Measurements from ENCODE around the gene ELP5.

The ELP5 gene

GRCh38 chr17:7290166-7290565 lies 38.2 kb downstream of the ELP5 start:
- DNase-seq: no peak

GRCh38 chr17:7290685-7291084 lies 38.7 kb downstream of the ELP5 start:
- DNase-seq: no peak

GRCh38 chr17:7292194-7292593 lies 40.2 kb downstream of the ELP5 start:
- no peak for DNase-seq

DNA sequence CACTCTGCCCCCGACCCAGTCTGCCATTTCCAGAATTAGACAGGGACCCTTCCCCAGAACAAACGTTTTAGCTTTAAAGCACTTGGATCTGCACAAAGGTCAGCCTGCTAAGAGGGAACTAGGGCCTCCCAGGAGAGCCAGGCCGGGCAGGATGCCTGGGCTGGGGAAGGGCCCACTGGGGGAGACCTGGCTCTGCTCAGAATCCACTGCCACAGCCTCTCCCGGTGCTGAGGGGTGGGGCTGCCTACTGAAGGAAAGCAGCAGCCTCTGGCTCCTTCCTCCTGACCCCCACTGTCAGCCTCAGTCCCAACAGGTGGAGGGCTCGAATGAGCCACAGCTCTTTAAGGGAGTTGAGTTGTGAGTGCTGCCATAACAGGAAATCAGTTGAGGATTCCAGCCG lies 40.7 kb downstream of the ELP5 start:
- no peak for DNase-seq

DNA sequence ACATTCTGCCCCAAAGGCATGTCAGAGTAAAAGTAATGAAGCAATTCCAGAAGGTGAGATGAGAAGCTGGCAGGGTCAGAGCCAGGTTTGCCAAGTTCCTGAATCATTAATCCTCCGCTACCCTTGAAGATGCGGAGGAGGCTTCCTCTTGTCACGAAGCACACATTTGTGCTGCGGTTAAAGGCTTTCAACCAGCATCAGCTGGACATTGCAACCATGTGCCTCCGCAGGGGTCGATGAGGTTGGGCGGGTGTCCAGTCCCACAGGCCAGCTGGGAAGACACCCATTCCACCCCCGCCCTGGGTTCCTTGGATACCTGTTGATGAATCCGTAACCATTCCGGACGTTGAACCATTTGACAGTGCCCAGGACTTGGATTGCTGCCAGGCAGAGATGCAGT lies 41.1 kb downstream of the ELP5 start:
- no peak for DNase-seq

DNA sequence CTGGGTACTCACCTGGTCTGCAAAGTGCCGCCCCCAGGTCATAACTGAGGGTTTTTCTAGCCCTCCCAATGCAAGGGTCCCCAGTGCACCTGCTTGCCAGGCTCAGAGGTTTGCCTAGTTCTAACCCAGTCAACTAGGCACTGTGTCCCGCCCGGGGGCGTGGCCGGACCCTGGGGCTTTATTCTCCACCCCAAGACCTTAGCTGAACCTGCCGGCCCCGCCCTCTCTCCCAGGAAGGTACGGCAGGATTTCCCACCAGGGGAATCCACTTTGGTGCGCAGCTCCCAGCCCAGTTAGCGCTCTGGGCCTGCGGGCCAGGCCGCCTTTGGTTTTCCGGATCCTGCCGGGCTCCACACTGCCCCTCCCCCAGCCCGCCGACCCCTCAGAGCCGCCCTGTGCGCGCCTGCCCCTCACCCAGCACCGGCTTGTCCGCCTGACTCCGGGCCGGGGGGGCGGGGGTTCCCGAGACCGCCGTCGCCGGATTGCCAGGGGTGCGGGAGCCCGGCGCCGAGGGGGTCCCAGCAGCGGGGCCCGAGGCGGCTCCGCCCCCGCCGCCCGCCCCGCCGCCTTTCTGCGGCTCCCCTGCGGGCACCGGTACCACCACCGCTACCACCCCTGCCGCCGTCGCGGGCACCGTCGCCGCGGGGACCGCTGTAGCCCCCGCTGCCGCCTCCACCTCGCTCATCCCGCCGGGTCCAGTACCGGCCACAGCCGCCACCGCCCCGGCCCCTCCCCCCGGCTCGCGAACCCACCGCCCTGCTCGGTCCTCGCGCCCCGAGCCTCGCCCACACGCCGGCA lies 42.0 kb downstream of the ELP5 start:
- no peak for DNase-seq

- peak; percentile 64 for DNase-seq
Measured at GRCh38 chr17:7294614-7295153, 42.7 kb downstream of the ELP5 start, which contains the start of gene YBX2. Gene YBX2, minus strand, starts transcription at chr17:7294639. Its CDS starts 139 bp downstream, at chr17:7294500.

DNA sequence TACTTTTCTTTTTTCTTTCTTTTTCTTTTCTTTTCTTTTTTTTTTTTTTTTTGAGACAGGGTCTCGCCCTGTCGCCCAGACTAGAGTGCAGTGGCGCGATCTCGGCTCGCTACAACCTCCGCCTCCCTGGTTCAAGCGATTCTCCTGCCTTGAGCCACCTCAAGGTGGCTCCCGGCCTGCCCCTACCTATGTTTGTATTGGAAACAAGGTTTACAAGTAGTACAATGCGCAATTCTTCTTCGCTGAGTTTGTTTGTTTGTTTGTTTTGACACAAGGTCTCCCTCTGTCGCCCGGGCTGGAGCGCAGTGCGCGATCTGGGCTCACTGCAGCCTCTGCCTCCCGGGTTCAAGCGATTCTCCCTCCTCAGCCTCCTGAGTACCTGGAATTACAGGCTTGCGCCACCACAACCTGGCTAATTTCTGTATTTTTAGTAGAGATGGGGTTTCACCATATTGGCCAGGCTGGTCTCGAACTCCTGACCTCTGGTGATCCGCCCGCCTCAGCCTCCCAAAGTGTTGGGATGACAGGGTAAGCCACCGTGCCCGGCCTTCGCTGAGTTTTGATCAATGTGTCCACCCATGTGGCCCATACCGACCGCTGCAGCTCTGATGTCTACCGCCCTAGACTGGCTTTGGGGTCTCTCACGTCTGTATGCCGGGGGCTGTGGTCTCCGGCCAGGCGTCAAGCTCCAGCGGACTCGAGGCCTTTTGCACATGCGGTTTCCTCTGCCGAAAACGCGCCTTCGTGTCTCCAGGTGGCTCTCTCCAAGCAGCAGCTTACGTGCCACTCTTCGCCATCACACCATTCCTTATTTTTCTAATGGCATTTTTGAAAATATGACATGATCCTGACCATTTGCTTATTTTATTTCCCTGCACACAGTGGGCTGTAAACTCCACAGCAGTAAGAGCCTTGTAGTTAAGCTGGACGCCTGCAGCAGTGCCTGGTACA lies 43.5 kb downstream of the ELP5 start:
- DNase-seq: no peak

DNA sequence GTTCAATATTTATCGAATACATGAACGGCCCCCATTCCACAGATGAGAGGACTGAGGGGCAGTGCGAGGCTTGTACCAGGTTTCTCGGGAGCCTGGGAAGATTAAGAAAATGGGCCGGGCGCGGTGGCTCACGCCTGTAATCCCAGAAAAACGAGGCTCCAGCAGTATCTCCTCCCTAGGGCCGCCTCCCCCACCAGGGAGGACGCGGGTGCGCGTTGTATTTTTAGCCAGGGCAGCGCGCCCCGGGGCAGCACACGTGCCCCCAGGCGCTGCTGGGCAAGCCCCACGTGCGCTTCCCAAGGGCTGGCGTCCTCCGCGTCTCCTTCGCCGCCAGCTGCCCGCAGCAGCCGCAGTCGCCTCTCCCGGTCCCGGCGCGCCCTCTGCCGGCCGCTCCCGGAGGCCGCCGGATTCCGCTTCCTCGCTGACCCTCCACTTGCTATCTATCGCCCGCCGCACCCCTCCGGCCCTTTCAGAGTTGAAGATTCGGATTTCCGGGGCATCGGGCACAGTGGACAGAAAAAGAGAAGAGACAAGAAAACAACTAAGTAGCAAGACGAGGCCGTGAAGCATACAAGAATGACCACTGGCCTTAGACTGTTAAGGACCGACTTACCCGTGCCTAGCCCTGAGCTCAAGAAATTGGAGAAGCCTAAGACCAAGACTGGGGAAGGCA lies 44.3 kb downstream of the ELP5 start:
- DNase-seq: peak; percentile 85

GRCh38 chr17:7304179-7304578 lies 52.2 kb downstream of the ELP5 start:
- no peak for DNase-seq

GRCh38 chr17:7306911-7307685 lies 55.1 kb downstream of the ELP5 start, which contains the start of gene EIF5A:
Gene EIF5A, plus strand, starts transcription at chr17:7307628. Its CDS starts 2,008 bp downstream, at chr17:7309636.
- peak; percentile 100 for DNase-seq

- peak; percentile 66 for DNase-seq
Measured at GRCh38 chr17:7307686-7308624, 55.9 kb downstream of the ELP5 start.

GRCh38 chr17:7308625-7309433 lies 56.8 kb downstream of the ELP5 start:
- peak; percentile 72 for DNase-seq

Data from activated CD4-positive, CD25-positive, alpha-beta regulatory T cell treated with anti-CD3 and anti-CD28 coated beads, Interleukin-2, amount 50 U/mL, for 72 hours (primary cell).